Muscle of leg (tissue), 11 donors: ENCODE results near the gene ATG13. TPM values are rescaled to one million over a fixed set of nuclear protein-coding genes. Genes with fewer than 3 reads are reported as not detected.

ENCODE experiments used
- DNase-seq: peaks from one replicate; pipeline ENCODE4 v3.0.0; 2013
- H3K27ac ChIP-seq: one replicate; pipeline ENCODE4 v1.5.1; 2013; ENCODE audit warnings: mild to moderate bottlenecking, low read length, control low read depth
- H3K27me3 ChIP-seq: one replicate; pipeline ENCODE4 v1.6.1; 2013; ENCODE audit warnings: low read length; ENCODE audit not compliant: control insufficient read depth, insufficient read depth
- H3K36me3 ChIP-seq: one replicate; pipeline ENCODE4 v1.6.1; 2013; ENCODE audit warnings: low read length; ENCODE audit not compliant: control insufficient read depth, insufficient read depth
- H3K4me1 ChIP-seq: one replicate; pipeline ENCODE4 v1.6.1; 2013; ENCODE audit warnings: low read length; ENCODE audit not compliant: control insufficient read depth, insufficient read depth
- H3K4me3 ChIP-seq: one replicate; pipeline ENCODE4 v1.5.1; 2013; ENCODE audit warnings: low read length, control low read depth
- H3K9me3 ChIP-seq: replicated peaks from 2 replicates; pipeline ENCODE4 v1.6.1; 2013; ENCODE audit warnings: low read depth, low read length; ENCODE audit not compliant: control insufficient read depth
- WGBS: methylation state at CpG from one replicate; pipeline ENCODE4 v1.1.5; 2013; ENCODE audit warnings: missing lambda C conversion rate; ENCODE audit not compliant: insufficient coverage; 5-methylcytosine and 5-hydroxymethylcytosine counted together
- polyA plus RNA-seq, 8 donors: library from polyadenylated mRNA; unstranded; fragments of 120-200 nt; gene quantifications; one replicate each; pipeline versions ENCODE4 v1.2.1 to v1.2.3, GENCODE V29; 2013; ENCODE audit warnings: inconsistent platforms in 1 of 8, low replicate concordance in 1 of 8; ENCODE audit not compliant: insufficient read length in 8 of 8, insufficient read depth in 1 of 8
- total RNA-seq: library from RNA; stranded (reverse); fragments of 120-200 nt; gene quantifications from one replicate; pipeline ENCODE4 v1.2.4, GENCODE V29; 2013

Gene ATG13
- total and polyA plus RNA-seq, 9 donors = 20.3 to 38.6 (median 34.5) TPM

GRCh38 chr11:46590740-46591605, 26.4 kb upstream of the ATG13 start:
- Histone ChIP-seq H3K9me3 (no peaks in the 10 kb centered on the region), H3K36me3 (no peaks in the 10 kb centered on the region), H3K4me3 (no peak overlapping the region), H3K4me1 (peaks cover 11% of the 10 kb centered on the region), H3K27ac (no peak overlapping the region), H3K27me3 (no peaks in the 10 kb centered on the region)
- WGBS = 80% methylated on average over 2 of the region's 11 CpGs
- no peak for DNase-seq

DNA sequence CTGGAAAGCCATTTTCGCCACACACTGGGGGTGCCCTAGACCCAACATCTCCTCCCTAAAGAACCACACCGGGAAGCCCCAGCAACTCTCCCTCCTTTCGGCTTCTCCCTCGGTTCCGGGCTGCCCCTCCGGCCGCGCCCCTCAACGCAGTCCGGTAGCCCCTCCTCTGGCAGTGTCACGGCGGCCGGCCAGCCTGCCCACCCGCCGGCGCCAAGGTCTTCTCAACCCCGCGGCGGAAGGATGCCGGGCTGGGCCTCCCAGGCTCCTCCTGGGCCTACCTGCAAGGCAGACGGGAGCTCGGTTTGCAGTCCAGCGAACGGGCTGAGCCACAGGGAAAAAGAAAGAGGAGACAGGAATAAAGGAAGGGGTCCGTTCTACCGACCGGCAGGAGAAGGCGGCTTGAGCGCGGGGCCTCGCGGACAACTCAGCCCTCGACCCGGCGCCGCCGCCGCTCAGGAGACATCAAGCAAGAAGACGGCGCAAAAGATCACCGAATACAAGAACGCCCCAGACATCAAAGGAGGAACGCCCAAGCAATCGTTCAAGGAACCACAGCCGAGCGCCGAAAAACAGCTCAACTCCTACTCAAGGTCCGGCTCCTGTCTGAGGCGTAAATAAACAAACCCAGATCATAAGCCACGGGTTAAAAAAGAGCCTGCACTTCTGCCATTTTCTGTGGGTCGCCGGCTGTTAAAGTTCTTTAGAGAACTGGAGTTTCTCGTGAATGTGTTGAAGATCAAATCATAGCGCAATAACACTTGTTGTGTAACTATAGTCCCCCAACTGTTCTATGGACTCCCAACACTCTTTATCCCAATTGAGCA, 23.6 kb upstream of the ATG13 start, which contains the start of gene AMBRA1:
Gene AMBRA1 (minus strand): TSS at position 474 of the 824 bp plus-strand sequence. CDS start 45,643 bp downstream, outside the sequence.
- Histone ChIP-seq H3K36me3 (no peaks in the 10 kb centered on the region), H3K27me3 (no peaks in the 10 kb centered on the region), H3K27ac (peak within 1 kb of the TSS; percentile 86), H3K4me1 (peaks cover 11% of the 10 kb centered on the region), H3K9me3 (no peaks in the 10 kb centered on the region), H3K4me3 (peak within 1 kb of the TSS; percentile 80)
- WGBS = under 1% methylated on average over 44 of the region's 54 CpGs
- DNase-seq = peak; percentile 97

- Histone ChIP-seq H3K4me1 (peaks cover 11% of the 10 kb centered on the region), H3K27ac (peak overlapping the region; percentile 86), H3K36me3 (no peaks in the 10 kb centered on the region), H3K9me3 (no peaks in the 10 kb centered on the region), H3K4me3 (peak overlapping the region; percentile 80), H3K27me3 (no peaks in the 10 kb centered on the region)
- WGBS = no CpG with 5 or more reads among the region's 3 CpGs
- DNase-seq = no peak
Measured at GRCh38 chr11:46594374-46594700, 23.0 kb upstream of the ATG13 start.

DNA sequence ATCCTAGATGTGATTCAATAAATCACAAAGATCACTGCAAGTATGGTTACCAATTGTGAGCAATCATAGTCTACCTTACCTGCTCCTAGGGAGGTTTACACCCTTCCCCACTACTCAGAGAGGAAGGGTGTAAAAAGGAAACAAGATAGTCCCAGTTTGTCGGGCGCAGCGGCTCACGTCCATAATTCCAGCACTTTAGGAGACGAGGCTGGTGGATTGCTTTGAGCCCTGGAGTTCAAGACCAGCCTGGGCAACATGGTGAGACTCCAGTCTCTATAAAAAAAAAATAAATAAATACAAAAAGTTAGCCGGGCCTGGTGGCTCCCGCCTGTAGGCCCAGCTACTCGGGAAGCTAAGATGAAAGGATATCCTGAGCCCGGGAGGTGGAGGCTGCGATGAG, 22.6 kb upstream of the ATG13 start:
- Histone ChIP-seq H3K4me1 (peaks cover 11% of the 10 kb centered on the region), H3K27ac (no peak overlapping the region), H3K27me3 (no peaks in the 10 kb centered on the region), H3K4me3 (no peak overlapping the region), H3K36me3 (no peaks in the 10 kb centered on the region), H3K9me3 (no peaks in the 10 kb centered on the region)
- WGBS = 89% methylated on average over 4 of the region's 10 CpGs
- DNase-seq = no peak

DNA sequence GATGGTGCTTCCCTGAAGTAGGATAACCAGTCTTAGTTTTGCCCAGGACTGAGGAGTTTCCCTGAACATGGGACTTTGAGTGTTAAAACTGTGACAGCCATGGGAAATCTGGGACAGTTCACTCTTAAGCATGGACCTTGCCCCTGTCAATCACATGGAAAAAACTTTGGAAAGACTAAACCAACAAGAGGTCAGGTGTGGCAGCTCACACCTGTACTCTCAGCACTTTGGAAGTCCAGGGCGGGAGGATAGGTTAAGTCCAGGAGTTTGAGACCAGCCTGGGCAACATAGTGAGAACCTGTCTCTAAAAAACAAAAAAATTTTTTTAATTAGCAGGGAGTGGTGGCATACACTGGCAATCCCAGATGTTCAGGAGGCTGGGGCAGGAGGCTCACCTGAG, 20.2 kb upstream of the ATG13 start:
- no peaks in the 10 kb centered on the region for H3K36me3 ChIP-seq
- no peaks in the 10 kb centered on the region for H3K27me3 ChIP-seq
- no peak overlapping the region for H3K4me3 ChIP-seq
- DNase-seq = no peak
- H3K9me3 ChIP-seq = no peaks in the 10 kb centered on the region
- peaks cover 9% of the 10 kb centered on the region for H3K4me1 ChIP-seq
- H3K27ac ChIP-seq = no peak overlapping the region
- no CpG with 5 or more reads among the region's 1 CpG for WGBS

DNA sequence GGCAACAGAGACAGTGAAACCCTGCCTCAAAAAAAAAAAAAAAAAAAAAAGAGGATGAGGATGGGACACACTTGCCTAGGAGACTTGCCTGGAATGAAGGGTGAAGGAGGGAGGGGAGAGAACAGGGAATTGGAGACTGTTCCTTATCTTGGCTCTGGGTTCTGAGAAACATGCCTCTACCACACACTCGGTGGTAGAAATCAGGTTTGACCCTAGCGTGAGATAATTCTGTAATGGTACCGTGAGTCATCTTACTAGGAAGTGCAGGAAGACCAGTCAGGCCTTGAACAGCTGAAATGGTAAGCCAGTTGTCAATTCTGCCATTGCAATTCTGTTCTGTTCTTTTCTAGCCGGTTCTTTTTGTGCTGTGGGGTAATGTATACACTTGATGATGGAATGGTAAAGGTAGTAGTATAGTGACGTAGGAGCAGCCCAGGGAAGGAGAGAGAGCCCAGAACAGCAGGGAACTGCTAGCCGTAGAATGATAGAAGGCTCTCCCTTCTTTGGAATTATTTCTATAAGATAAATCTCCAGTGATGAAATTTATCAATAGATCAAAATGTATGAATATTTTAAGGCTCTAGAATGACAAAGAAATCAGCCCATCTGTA, 19.6 kb upstream of the ATG13 start:
- 100% methylated on average over 1 of the region's 6 CpGs for WGBS
- no peak overlapping the region for H3K4me3 ChIP-seq

GRCh38 chr11:46599340-46600193, 17.8 kb upstream of the ATG13 start:
- DNase-seq = no peak
- Histone ChIP-seq H3K27ac (no peak overlapping the region), H3K9me3 (no peaks in the 10 kb centered on the region), H3K4me1 (no peaks in the 10 kb centered on the region), H3K4me3 (no peak overlapping the region), H3K27me3 (no peaks in the 10 kb centered on the region), H3K36me3 (peaks cover 6% of the 10 kb centered on the region)
- no CpG with 5 or more reads among the region's 8 CpGs for WGBS

More for the DNA sequence above, 19.6 kb upstream of the ATG13 start:
- Histone ChIP-seq H3K27me3 (no peaks in the 10 kb centered on the region), H3K27ac (no peak overlapping the region), H3K4me1 (peaks cover 5% of the 10 kb centered on the region), H3K36me3 (no peaks in the 10 kb centered on the region), H3K9me3 (no peaks in the 10 kb centered on the region)
- DNase-seq = no peak

GRCh38 chr11:46600194-46600960, 17.0 kb upstream of the ATG13 start:
- Histone ChIP-seq H3K27ac (no peak overlapping the region), H3K27me3 (no peaks in the 10 kb centered on the region), H3K36me3 (peaks cover 6% of the 10 kb centered on the region), H3K9me3 (no peaks in the 10 kb centered on the region), H3K4me1 (no peaks in the 10 kb centered on the region), H3K4me3 (no peak overlapping the region)
- DNase-seq = no peak
- WGBS = no CpG with 5 or more reads among the region's 3 CpGs

DNA sequence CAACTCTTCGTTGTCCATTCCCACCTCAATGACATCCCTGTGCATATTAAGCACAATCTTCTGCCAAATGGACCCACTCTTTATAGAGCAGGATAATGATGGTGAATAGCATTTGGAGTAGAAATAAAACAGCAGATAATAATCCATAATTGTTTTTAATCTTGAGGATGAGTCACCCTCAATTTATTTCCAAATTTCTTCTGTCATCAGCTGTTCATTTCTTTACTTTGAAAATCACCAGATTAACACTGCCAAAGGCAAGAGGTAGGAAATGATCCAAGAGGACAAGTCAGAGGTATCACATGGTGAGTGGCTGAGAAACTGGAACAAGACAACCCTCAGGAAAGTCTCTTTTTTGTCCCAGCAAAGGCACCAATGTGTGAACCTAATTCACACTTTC, 16.2 kb upstream of the ATG13 start:
- no peak for DNase-seq
- Histone ChIP-seq H3K9me3 (no peaks in the 10 kb centered on the region), H3K27me3 (no peaks in the 10 kb centered on the region), H3K4me1 (no peaks in the 10 kb centered on the region), H3K36me3 (peaks cover 6% of the 10 kb centered on the region), H3K4me3 (no peak overlapping the region), H3K27ac (no peak overlapping the region)
- WGBS = no CpG with 5 or more reads among the region's 1 CpG
